Pulmonary artery endothelial cell (primary cell): Measurements from ENCODE around the gene TBC1D22A. TPM values are rescaled to one million over a fixed set of nuclear protein-coding genes. Genes with fewer than 3 reads are reported as not detected.
"Not testable (repeated sequence)": the region's sequence is repeated elsewhere in the genome, so short reads cannot be mapped to it uniquely, and the experiment has no call there.

Experiments used
- DNase-seq: peaks from one replicate; pipeline ENCODE4 v3.0.0-alpha.2; 2011; ENCODE audit warnings: low read depth, low spot score
- total RNA-seq: library from RNA; depleted of rRNA; stranded (reverse); fragments of >200 nt; gene quantifications from 2 replicates; pipeline ENCODE4 v1.2.3, GENCODE V29; 2014

Gene TBC1D22A
- total RNA-seq, 1 donor from 2014 or later: 17.4 TPM

DNA sequence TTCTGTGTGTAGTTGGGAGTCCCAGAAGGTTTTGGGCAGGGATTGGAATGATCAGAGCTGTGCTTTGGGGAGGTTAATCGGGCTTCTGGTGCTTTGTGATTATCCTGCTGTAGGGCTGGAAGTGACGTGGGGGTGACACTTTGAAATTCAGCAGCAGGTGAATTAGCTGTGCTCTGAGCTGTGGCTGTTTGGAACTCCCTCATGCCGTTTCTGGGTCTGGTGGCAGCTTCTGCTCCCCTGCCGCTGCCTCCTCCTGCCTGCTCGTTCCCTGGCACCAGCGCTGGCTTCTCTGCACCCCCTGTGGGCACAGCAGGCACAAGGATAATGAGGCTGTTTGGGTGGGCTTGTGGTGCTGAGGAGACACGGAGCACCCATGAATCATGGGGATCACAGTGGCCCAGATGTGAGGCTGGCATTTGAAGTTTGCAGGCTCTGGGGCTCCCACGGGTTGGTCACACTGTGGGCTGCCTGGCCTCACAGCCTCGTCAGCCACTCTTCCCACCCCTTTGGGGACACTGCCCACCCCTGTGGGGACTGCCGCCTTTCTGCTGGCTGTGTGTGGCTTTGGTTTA, 49.7 kb downstream of the TBC1D22A start:
- DNase-seq: no peak

- DNase-seq: no peak
Observed at GRCh38 chr22:46812788-46813187, 50.3 kb downstream of the TBC1D22A start.

DNA sequence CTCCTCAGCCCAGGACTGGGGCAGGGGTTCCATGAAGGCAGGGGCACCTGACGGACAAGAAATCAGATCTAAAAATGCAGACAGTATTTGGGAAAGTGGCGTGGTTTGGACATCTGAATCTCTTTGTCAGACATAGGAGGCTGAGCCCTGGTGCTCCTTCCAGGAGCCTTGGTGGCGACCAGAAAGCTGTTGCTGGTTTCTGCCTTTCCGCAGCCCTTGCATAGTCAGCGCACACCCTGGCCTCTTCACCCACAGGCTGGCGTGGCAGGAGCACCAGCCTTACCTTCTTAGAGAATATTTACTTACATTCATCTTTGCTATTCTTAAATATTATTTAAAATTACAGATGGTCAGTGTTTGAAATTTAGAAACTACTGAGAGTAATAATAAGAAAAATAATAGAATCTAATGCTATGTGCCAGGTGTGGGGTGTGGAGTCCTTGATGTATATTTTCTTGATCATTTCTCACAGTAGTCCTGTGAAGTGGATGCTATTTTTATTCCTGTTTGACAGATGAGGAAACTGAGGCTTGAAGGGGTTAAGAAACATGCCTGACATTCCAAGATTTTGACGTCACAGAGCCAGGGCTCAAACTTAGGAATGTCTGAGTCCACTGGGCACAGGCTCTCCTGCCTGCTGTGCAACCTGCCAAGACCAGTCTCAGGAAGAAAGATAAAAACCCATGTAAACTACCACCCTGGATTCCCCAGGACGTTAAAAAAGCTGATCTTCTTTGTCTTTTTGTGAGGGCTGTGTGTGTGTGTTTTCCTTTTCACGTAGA, 51.6 kb downstream of the TBC1D22A start:
- DNase-seq: no peak

GRCh38 chr22:46815132-46815531, 52.7 kb downstream of the TBC1D22A start:
- no peak for DNase-seq

GRCh38 chr22:46815559-46815895, 53.1 kb downstream of the TBC1D22A start:
- DNase-seq: no peak

DNA sequence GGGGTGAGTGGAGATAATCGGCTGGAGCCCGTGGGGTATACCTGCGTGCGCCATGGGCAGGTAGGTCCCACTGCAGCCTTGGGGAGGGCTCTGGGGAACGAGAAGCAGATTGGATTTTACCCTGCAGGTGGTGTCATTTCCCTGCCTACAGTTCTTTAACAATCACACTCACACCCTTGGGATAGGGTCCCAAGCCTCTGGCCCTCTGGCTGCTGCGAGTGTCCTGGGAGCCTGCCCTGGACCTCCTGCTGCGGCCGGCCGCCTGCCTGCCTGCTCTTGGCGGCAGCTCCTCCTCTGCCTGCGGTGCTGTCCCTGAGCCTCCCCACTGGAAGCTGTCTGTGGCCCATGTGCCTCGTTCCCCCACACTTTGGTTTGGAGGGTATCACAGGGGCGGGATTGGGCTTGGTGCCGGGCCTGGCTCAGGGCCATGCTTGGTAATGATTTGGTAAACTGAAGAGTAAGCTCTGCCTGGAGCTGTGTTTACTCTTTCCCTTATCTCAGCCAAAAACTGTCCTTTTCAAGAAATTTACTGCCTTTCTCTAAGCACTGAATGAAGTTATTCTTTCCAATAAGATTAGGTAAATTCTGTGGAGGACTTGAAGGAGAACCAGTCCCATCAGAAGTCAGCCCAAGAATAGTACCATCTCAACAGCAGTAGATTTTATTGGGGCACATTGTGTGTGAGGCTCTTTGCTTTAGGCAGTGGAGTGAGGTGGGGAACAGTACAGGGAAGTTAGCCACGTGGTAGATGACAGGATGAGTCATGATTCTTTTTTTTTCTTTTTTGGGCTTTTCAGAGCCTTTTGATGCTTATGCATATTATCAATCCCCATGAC, 53.7 kb downstream of the TBC1D22A start:
- no peak for DNase-seq

DNA sequence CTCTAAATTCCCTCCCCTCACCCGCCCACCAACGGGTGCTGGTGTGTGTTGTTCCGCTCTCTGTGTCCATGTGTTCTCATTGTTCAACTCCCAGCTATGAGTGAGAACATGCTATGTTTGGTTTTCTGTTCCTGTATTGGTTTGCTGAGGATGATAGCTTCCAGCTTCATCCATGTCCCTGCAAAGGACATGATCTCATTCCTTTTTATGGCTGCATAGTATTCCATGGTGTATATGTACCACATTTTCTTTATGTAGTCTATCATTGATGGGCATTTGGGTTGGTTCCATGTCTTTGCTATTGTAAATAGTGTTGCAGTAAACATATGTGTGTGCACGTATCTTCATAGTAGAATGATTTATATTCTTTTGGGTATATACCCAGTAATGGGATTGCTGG, 54.9 kb downstream of the TBC1D22A start:
- DNase-seq: not testable (repeated sequence)

- no peak for DNase-seq
Observed at GRCh38 chr22:46823248-46823647, 60.8 kb downstream of the TBC1D22A start.

- no peak for DNase-seq
Observed at GRCh38 chr22:46823654-46824053, 61.2 kb downstream of the TBC1D22A start.

DNA sequence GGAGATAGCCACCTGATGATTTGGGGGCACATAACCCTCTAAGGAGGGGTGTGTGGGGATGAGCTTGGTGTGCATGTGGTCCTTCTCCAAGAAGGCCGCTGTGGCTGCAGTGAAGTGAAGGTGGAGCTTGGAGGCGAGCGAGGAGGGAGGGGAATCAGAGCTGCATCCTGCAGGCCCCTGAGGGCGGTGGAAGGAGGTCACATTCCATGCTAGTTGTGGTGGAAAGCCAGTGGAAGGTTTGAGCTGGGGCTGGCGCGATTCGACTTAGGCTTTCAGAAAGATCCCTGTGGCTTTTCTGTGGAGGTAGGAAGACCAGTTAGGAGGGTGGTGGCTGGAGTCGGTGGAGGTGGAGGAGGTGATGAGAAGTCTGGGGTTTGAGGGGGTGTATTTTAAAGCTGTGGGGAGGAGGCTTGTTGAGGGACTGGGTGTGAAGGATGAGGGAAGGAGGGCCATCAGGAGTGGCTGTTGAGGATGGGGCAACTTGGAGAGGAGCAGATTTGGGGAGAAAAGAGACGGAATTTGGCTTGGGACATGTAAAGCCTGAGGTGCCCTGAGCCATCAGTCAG, 62.0 kb downstream of the TBC1D22A start:
- DNase-seq: no peak

DNA sequence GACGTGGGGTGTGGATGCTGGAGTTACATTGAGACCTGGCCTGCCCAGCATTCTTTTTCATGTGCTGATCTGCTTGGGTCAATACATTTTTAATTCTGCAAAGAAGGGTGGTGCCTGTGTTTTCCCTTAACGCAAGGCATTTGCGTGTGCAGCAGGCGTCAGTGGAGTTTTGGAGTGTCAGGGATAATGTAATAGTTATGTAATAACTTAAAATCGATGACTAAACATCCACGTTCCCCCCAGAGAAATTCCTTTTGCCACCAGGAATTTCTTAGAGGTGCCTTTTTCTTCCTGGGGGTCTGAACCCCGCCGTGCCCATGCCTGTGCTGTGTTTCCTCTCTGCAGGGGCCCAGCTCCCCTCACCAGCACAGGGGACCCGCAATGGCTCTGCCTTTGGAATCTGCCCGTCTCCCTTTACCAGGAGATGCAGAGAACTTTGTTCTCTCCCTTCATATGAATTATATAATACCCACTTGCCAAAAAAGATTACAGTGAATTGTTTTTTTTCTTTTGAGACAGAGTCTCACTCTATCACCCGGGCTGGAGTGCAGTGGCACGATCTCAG, 62.6 kb downstream of the TBC1D22A start:
- DNase-seq: no peak

DNA sequence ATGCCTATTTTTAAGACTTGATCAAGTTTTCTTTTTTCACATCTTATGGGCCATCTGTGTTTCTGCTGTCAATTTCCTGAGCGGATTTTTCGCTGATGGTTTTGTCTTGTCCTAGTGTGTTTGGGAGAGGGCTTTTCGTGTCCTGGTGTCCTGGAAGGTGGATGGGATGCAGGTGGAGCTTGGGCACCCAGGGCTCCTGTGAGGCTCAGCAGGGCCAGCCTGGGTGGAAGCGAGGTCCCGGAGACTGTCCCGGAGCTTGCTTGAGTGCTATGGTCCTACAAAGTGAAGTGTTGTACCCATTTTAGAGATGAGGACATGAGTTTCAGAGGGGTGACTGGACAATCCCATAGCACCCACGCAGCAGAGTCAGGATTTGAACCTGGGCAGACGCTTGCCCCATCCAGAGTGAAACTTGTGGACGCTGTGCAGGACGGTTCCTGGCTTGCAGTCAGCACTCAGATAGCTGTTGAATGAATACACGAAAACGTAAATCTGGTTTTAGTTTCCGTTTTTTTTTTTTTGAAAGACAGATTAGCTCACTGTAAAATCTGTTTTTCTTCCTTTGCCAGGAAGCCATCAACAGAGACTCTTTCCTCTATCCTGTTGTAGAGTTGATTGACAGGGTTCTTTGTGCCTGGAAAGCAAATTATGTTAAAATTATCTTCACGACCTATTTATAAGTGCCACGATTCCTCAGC, 64.1 kb downstream of the TBC1D22A start:
- no peak for DNase-seq

DNA sequence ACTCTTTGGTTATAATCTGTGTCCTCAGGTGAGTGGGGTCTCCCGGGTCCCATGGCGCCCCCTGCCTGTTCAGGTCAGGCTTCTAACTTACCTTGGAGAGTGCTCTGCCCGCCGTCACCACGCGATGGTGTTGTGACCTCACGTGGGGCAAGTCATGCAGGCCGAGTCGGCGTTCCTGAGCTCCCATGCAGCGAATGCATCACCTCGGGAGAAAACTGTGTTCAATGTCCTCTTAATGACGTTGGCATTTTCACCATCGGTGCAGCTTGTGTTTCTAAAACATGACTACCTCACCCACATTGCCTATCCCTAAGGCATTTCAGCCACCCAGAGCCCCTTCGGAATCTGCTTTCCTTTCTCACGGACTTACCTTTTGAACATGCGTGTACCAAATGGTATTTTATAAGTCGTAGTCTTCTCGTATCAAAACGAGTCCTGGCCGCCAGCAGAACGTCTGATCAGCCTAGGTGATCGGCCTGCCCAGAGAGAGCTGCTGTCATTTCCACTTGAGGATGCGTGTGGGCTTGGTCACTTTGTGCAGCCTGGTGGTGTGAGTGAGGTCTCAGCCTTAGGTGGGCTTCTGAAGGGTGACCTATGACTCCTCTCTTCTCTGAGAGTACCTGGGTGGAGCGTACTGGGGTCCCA, 64.8 kb downstream of the TBC1D22A start:
- no peak for DNase-seq

DNA sequence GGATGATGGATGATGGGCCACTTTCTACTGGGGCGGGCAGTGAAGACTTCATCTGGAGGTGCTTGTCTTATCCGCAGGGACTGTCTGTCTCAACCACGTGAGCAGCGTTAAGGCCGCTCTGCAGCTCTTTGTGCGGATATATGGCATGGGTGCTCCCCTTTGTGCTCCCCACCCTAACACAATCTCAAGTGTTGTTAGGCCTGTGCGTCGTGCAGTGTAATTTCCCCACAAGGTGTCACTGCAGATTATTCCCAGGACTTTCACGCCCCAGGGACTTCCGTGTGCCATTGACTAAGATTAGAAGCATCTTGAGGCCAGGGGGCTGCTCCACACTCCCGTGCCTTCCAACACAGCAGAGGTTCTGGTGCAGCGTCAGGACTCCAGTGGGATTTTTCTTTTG, 65.3 kb downstream of the TBC1D22A start:
- DNase-seq: no peak

GRCh38 chr22:46828323-46828900, 66.0 kb downstream of the TBC1D22A start:
- DNase-seq: no peak

DNA sequence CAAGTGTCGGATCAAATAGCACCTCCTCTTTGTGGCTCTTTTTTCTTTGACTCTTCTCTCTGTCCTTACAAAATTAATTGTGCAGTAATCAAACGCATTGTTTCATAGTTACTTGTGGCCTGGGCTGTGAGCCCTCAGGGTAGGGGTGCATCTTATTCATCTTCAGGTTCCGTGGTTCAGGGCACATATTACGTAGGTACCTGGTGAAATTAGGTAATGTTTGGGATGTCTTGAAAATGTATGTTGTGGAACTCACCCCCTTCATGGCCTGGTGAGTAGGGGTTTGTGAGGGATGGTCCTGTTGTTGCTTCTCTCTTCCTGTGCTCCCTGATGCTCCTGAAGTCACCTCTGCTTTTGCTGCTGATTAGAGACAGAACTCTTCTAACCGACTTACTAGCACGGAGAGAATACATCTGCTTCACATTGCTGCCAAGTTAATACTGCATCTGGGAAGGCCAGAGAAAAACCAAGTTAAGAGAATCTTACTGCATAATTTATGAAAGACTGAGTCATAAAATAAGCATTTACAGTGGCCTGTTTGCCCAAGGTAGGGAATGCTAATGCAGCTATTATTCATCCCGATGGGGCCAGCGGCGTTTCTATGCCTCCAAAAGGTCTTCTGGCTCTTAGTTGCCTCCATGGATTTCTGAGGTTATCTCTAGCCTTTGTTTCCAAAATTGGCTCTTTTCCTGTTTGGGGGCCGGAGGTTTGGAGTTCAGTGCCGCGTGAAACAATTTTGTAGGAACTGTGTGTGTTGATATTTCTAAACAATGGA, 66.9 kb downstream of the TBC1D22A start:
- peak; percentile 53 for DNase-seq

- no peak for DNase-seq
Observed at GRCh38 chr22:46829941-46830715, 67.7 kb downstream of the TBC1D22A start.

GRCh38 chr22:46830841-46831240, 68.4 kb downstream of the TBC1D22A start:
- DNase-seq: no peak

DNA sequence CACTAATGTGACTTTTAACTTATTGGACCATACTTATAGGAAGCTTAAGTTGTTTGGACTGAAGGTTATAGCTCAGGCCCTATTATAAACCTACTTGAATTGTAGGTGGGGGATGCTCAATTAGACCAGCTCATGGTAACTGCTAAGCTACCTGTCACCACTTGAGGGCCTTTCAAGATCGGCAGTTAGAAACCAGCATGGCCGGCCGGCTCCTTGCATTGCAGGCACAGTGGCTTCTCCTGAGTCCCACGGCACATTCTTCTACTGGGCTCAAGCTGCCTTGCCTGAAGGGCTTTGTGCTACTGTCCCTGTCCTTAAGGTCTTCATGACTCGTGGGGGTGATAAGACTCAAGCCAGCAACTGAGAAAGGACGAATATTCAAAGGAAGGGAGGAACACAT, 70.8 kb downstream of the TBC1D22A start:
- DNase-seq: no peak
